GM12878 (cell line): ENCODE data around the gene CR1L. TPM values are rescaled to one million over a fixed set of nuclear protein-coding genes. Genes with fewer than 3 reads are reported as not detected.

Experiments used
- ATAC-seq: fragments of 200-7000 bp; cut with Tn5 transposase; 3 replicates; pipeline ENCODE4 v1.9.1; 2020; ENCODE audit warnings: mild to moderate bottlenecking, moderate library complexity
- BruUV-seq: library from RNA; stranded (reverse); fragments of 400-500 nt; replicated peaks from 2 replicates; lab custom pipeline; 2021; lab: Mats Ljungman, UMichigan
- CTCF ChIA-PET: fragments of 300-600 bp; sonication (Branson Sonifier 250); formaldehyde crosslinking; extraction: SDS; loops from one replicate; lab custom pipeline; 2021; ENCODE audit warnings: inconsistent platforms; lab: Yijun Ruan, JAX
- POLR2A ChIA-PET: fragments of 350-600 bp; formaldehyde crosslinking; extraction: SDS; loops from one replicate; lab custom pipeline; 2021; ENCODE audit warnings: inconsistent platforms; lab: Charles Lee
- RAD21 ChIA-PET: fragments of 300-600 bp; sonication (Branson Sonifier 250); formaldehyde crosslinking; loops from one replicate; lab custom pipeline; 2023; ENCODE audit warnings: antibody characterized with exemption; ENCODE audit not compliant: unreplicated experiment; lab: Charles Lee
- SMC1A ChIA-PET: fragments of 300-600 bp; sonication (Branson Sonifier 250); formaldehyde crosslinking; loops from one replicate; lab custom pipeline; 2023; ENCODE audit not compliant: unreplicated experiment, uncharacterized antibody; lab: Charles Lee
- DNase-seq: peaks from one replicate; pipeline ENCODE4 v3.0.0-alpha.2; 2011; ENCODE audit warnings: low read depth, low spot score
- FAIRE-seq: peaks from 3 replicates; lab custom pipeline; 2011; peaks lifted over from hg19 to GRCh38; lab: Jason Lieb, UNC
- H2AFZ ChIP-seq: 2 replicates; pipeline ENCODE4 v1.6.0; 2011; ENCODE audit warnings: low read depth, low read length, control low read depth; ENCODE audit not compliant: control insufficient read depth
- H3K27ac ChIP-seq: 2 replicates; pipeline ENCODE4 v1.5.1; 2011; ENCODE audit warnings: control low read depth; ENCODE audit not compliant: control insufficient read depth, insufficient read depth
- H3K27me3 ChIP-seq, 2 experiments: replicated peaks in 1 of 2; 2 replicates each; pipeline versions ENCODE4 v1.6.0 to v1.6.1; 2011; ENCODE audit warnings: low read length in 1 of 2; ENCODE audit not compliant: control insufficient read depth in 2 of 2, insufficient read depth in 2 of 2
- H3K36me3 ChIP-seq, 2 experiments: 2 replicates each; pipeline ENCODE4 v1.5.1; 2011; ENCODE audit warnings: low read length in 1 of 2; ENCODE audit not compliant: control insufficient read depth in 2 of 2, insufficient read depth in 2 of 2
- H3K4me1 ChIP-seq: 2 replicates; pipeline ENCODE4 v1.6.1; 2011; ENCODE audit warnings: mild to moderate bottlenecking, low read length, moderate library complexity, mixed read lengths; ENCODE audit not compliant: control insufficient read depth, insufficient read depth
- H3K4me2 ChIP-seq: 2 replicates; pipeline ENCODE4 v1.6.0; 2011; ENCODE audit warnings: control low read depth; ENCODE audit not compliant: control insufficient read depth, insufficient read depth
- H3K4me3 ChIP-seq: fragments of 200-600 bp; sonication (generic); 2 replicates; pipeline ENCODE4 v1.5.1; 2016
- H3K79me2 ChIP-seq: 2 replicates; pipeline ENCODE4 v1.6.0; 2011; ENCODE audit warnings: low read length; ENCODE audit not compliant: control insufficient read depth, insufficient read depth
- H3K9ac ChIP-seq: 2 replicates; pipeline ENCODE4 v1.8.0; 2011; ENCODE audit warnings: low read length, control low read depth, mixed read lengths; ENCODE audit not compliant: control insufficient read depth, insufficient read depth
- H3K9me3 ChIP-seq: replicated peaks from 3 replicates; pipeline ENCODE4 v1.5.1; 2011; ENCODE audit warnings: mild to moderate bottlenecking, low read length; ENCODE audit not compliant: control insufficient read depth, insufficient read depth
- H4K20me1 ChIP-seq: 2 replicates; pipeline ENCODE4 v1.6.0; 2011; ENCODE audit not compliant: control insufficient read depth, insufficient read depth
- ATF7 ChIP-seq: fragments of 450-650 bp; IDR thresholded peaks from 2 replicates; pipeline ENCODE4 v1.6.1; 2016; ENCODE audit warnings: low read depth, mild to moderate bottlenecking
- DPF2 ChIP-seq: fragments of 450-650 bp; IDR thresholded peaks from 2 replicates; pipeline ENCODE4 v1.6.1; 2017; ENCODE audit warnings: mild to moderate bottlenecking
- EP300 ChIP-seq, 2 experiments: fragments of 150-350 bp in 1 of 2; IDR thresholded peaks; 2 replicates each; pipeline ENCODE4 v1.6.1; 2011 to 2012; ENCODE audit warnings: low read depth in 2 of 2, low read length in 2 of 2, borderline replicate concordance in 1 of 2, improper control_type of control experiment in 1 of 2, inconsistent platforms in 1 of 2; ENCODE audit not compliant: control insufficient read depth in 1 of 2
- HDAC2 ChIP-seq: fragments of 200-600 bp; sonication (generic); IDR thresholded peaks from 2 replicates; pipeline ENCODE4 v1.6.1; 2017
- IRF4 ChIP-seq: IDR thresholded peaks from 2 replicates; pipeline ENCODE4 v1.6.1; 2011; ENCODE audit warnings: low read depth, low read length
- JUND ChIP-seq: IDR thresholded peaks from 2 replicates; pipeline ENCODE4 v1.6.1; 2012; ENCODE audit warnings: low read depth, mild to moderate bottlenecking, low read length, improper control_type of control experiment, moderate library complexity
- MYB ChIP-seq: fragments of 150-350 bp; IDR thresholded peaks from 2 replicates; pipeline ENCODE4 v1.6.1; 2014; ENCODE audit warnings: mild to moderate bottlenecking, low read depth, low read length, borderline replicate concordance
- NFYB ChIP-seq: IDR thresholded peaks from 2 replicates; pipeline ENCODE4 v1.6.1; 2011; ENCODE audit warnings: low read depth, mild to moderate bottlenecking, low read length, improper control_type of control experiment, moderate library complexity; ENCODE audit not compliant: insufficient read depth
- NR2F1 ChIP-seq: fragments of 450-650 bp; conservative IDR thresholded peaks from 2 replicates; pipeline ENCODE4 v1.6.1; 2017; ENCODE audit warnings: mild to moderate bottlenecking
- RAD21 ChIP-seq: IDR thresholded peaks from 2 replicates; pipeline ENCODE4 v1.6.1; 2011; ENCODE audit warnings: mild to moderate bottlenecking, low read depth, low read length, moderate library complexity; ENCODE audit not compliant: insufficient read depth
- RB1 ChIP-seq: fragments of 450-650 bp; formaldehyde crosslinking; IDR thresholded peaks from 2 replicates; pipeline ENCODE4 v1.6.1; 2017; ENCODE audit warnings: mild to moderate bottlenecking, borderline replicate concordance
- RCOR1 ChIP-seq: conservative IDR thresholded peaks from 2 replicates; pipeline ENCODE4 v1.6.1; 2012; ENCODE audit warnings: low read depth, low read length, improper control_type of control experiment
- SIX5 ChIP-seq: IDR thresholded peaks from 2 replicates; pipeline ENCODE4 v1.6.1; 2011; ENCODE audit warnings: mild to moderate bottlenecking, low read depth, low read length, moderate library complexity; ENCODE audit not compliant: severe bottlenecking
- SMAD5 ChIP-seq: IDR thresholded peaks from 2 replicates; pipeline ENCODE4 v1.6.1; 2016; ENCODE audit warnings: antibody characterized with exemption, low read depth
- SP1 ChIP-seq: IDR thresholded peaks from one replicate; pipeline ENCODE4 v1.6.1; 2011; ENCODE audit warnings: low read depth, low read length
- TARDBP ChIP-seq: IDR thresholded peaks from 2 replicates; pipeline ENCODE4 v1.6.1; 2016; ENCODE audit warnings: borderline replicate concordance
- WRNIP1 ChIP-seq: IDR thresholded peaks from 2 replicates; pipeline ENCODE4 v1.6.1; 2011; ENCODE audit warnings: low read depth, low read length, improper control_type of control experiment, borderline replicate concordance
- WGBS: methylation state at CpG from one replicate; pipeline ENCODE4 v1.1.6; 2016; ENCODE audit warnings: low lambda C conversion rate; ENCODE audit not compliant: insufficient replicate concordance, insufficient coverage; ENCODE audit errors: missing lambda C conversion rate; 5-methylcytosine and 5-hydroxymethylcytosine counted together
- in situ Hi-C: fragments of 300-500 bp; cut with MboI; formaldehyde crosslinking; loops from 9 replicates; pipeline ENCODE4 v1.14.3; 2018; ENCODE audit warnings: mixed read lengths
- intact Hi-C: fragments of 100-400 bp; cut with micrococcal nuclease; formaldehyde crosslinking; loops from one replicate; pipeline ENCODE4 v1.14.2; 2022; ENCODE audit not compliant: unreplicated experiment
- polyA plus RNA-seq, 11 experiments: library from polyadenylated mRNA; depleted of rRNA in 4 of 11; unstranded in 6 of 11; stranded (reverse) in 5 of 11; fragments of >200 nt; fragmentation: Nextera tagmentation in 4 of 11; fragmentation: Illumina TruSeq in 1 of 11; extraction: Ambion mirVana in 4 of 11; extraction: Trizol in 1 of 11; gene quantifications; 1 replicate in 1 of 11; 2 replicates in 10 of 11; pipeline versions ENCODE4 v1.2.1 to v1.2.3, GENCODE V29; 2011 to 2016; ENCODE audit warnings: inconsistent platforms in 2 of 11, missing spikeins in 2 of 11, low read depth in 1 of 11
- total RNA-seq, 4 experiments: library from RNA; depleted of rRNA in 3 of 4; stranded (reverse); fragments of >200 nt in 3 of 4; fragmentation: Illumina TruSeq in 1 of 4; extraction: Trizol in 1 of 4; gene quantifications; 2 replicates each; pipeline versions ENCODE4 v1.2.1 to v1.2.3, GENCODE V29; 2013 to 2021
- TF ChIP-seq, protein P1 (sequence below): fragments of 450-650 bp; IDR thresholded peaks from 2 replicates; pipeline ENCODE4 v1.6.1; 2016; ENCODE audit warnings: mild to moderate bottlenecking, moderate library complexity, borderline replicate concordance
- TF ChIP-seq, protein P2 (sequence below): fragments of 450-650 bp; IDR thresholded peaks from 2 replicates; pipeline ENCODE4 v1.6.1; 2016; ENCODE audit warnings: mild to moderate bottlenecking

CR1L gene
- total and polyA plus RNA-seq, 10 of the 15 experiments (the other 5 are each of a cell fraction or from before 2014, with no cell fraction given): 0.11 TPM; not detected in 9

DNA sequence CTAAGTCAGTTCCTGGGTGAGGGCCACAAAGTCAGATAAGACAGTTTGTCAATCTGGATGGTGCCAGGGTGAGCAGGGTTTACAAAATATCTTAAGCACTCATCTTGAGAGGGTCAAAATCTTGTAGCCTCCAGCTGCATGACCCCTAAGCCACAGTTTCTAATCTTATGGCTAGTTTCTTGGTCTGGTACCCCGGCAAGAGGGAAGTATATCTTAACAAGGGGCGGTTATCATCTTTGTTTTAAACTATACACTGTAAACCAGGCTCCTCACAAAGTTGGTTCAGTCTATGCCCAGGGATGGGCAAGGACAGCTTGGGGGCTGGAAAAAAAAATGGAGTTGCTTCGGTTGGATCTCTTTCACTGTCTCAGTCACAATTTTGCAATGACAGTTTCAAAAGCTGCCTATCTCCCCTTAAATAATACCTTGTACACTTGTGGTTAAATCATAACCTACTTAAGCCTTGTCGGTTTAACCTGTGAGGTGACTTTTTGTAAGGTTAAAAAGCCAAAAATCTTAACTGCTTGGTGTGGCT lies 99.1 kb downstream of the CR1L start (continued):
- TF ChIP-seq SMAD5 (no peak), RAD21 (no peak), MYB (no peak), JUND (no peak), HDAC2 (no peak)

DNA sequence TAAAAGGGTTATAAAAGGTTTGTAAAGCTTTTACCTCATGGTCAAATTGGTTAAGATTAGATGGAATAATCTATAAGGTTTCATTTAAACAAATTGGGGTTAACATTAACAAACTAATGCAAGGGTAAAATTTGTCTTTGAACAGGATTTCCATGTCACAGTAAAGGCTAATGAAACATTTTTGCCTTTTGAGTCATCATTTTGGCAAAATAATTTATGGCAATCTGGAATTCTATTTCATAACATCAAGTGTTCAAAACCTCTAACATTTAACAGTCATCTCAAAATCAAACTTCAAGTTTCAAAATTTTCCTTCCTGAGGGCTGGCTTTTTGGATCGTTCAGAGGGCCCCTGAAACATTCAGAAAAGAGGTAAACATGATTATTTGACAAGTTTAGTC lies 100.4 kb downstream of the CR1L start:
- no peaks in the 10 kb centered on the region for H3K27me3 ChIP-seq
- H3K4me1 ChIP-seq: no peaks in the 10 kb centered on the region
- no peak overlapping the region for H3K4me2 ChIP-seq
- CTCF ChIA-PET: no interaction called here
- WGBS: 6% methylated on average over 1 of the region's 1 CpG
- ATAC-seq (no peak), DNase-seq (no peak), FAIRE-seq (no peak)
- no peak overlapping the region for H3K27ac ChIP-seq
- RAD21 ChIA-PET: no interaction called here
- no peaks in the 10 kb centered on the region for H3K36me3 ChIP-seq
- intact Hi-C loops: no loop called here
- H3K9me3 ChIP-seq: no peaks in the 10 kb centered on the region; the same call in 2 of the 3 replicates
- no peak overlapping the region for H3K4me3 ChIP-seq
- H3K9ac ChIP-seq: no peak overlapping the region
- H2AFZ ChIP-seq: no peak overlapping the region
- TF ChIP-seq, protein P1, sequence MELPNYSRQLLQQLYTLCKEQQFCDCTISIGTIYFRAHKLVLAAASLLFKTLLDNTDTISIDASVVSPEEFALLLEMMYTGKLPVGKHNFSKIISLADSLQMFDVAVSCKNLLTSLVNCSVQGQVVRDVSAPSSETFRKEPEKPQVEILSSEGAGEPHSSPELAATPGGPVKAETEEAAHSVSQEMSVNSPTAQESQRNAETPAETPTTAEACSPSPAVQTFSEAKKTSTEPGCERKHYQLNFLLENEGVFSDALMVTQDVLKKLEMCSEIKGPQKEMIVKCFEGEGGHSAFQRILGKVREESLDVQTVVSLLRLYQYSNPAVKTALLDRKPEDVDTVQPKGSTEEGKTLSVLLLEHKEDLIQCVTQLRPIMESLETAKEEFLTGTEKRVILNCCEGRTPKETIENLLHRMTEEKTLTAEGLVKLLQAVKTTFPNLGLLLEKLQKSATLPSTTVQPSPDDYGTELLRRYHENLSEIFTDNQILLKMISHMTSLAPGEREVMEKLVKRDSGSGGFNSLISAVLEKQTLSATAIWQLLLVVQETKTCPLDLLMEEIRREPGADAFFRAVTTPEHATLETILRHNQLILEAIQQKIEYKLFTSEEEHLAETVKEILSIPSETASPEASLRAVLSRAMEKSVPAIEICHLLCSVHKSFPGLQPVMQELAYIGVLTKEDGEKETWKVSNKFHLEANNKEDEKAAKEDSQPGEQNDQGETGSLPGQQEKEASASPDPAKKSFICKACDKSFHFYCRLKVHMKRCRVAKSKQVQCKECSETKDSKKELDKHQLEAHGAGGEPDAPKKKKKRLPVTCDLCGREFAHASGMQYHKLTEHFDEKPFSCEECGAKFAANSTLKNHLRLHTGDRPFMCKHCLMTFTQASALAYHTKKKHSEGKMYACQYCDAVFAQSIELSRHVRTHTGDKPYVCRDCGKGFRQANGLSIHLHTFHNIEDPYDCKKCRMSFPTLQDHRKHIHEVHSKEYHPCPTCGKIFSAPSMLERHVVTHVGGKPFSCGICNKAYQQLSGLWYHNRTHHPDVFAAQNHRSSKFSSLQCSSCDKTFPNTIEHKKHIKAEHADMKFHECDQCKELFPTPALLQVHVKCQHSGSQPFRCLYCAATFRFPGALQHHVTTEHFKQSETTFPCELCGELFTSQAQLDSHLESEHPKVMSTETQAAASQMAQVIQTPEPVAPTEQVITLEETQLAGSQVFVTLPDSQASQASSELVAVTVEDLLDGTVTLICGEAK: no peak
- TF ChIP-seq NR2F1: no peak
- TF ChIP-seq WRNIP1: no peak
- TF ChIP-seq EP300 (IDR thresholded peaks at IDR 0.05; ENCODE audit: borderline replicate concordance in 1 of 2, control insufficient read depth in 1 of 2, low read depth in 2 of 2, low read length in 2 of 2): no peak
- TF ChIP-seq RB1: no peak
- TF ChIP-seq DPF2: no peak
- no peak for TF ChIP-seq SIX5
- TF ChIP-seq NFYB: no peak
- no peak for TF ChIP-seq SP1
- no peak for TF ChIP-seq TARDBP
- TF ChIP-seq, protein P2, sequence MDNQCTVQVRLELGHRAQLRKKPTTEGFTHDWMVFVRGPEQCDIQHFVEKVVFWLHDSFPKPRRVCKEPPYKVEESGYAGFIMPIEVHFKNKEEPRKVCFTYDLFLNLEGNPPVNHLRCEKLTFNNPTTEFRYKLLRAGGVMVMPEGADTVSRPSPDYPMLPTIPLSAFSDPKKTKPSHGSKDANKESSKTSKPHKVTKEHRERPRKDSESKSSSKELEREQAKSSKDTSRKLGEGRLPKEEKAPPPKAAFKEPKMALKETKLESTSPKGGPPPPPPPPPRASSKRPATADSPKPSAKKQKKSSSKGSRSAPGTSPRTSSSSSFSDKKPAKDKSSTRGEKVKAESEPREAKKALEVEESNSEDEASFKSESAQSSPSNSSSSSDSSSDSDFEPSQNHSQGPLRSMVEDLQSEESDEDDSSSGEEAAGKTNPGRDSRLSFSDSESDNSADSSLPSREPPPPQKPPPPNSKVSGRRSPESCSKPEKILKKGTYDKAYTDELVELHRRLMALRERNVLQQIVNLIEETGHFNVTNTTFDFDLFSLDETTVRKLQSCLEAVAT: no peak
- no peak for TF ChIP-seq JUND
- TF ChIP-seq ATF7: no peak
- no peak for TF ChIP-seq IRF4
- no peak for TF ChIP-seq RCOR1
- no peaks in the 10 kb centered on the region for H3K79me2 ChIP-seq
- no peaks in the 10 kb centered on the region for H4K20me1 ChIP-seq
- BruUV-seq: no TSS peak
- SMC1A ChIA-PET: no interaction called here
- POLR2A ChIA-PET: no interaction called here
- in situ Hi-C loops: no loop called here
